Caco-2 (cell line): Measurements from ENCODE around the gene COL27A1. TPM values are rescaled to one million over a fixed set of nuclear protein-coding genes. Genes with fewer than 3 reads are reported as not detected.

Experiments used
- BruUV-seq: library from RNA; stranded (reverse); fragments of 400-500 nt; replicated peaks from 2 replicates; lab custom pipeline; 2021; lab: Mats Ljungman, UMichigan
- CTCF ChIA-PET: fragments of 300-600 bp; sonication (Branson Sonifier 250); formaldehyde crosslinking; loops from one replicate; lab custom pipeline; 2022; ENCODE audit warnings: antibody characterized with exemption; lab: Charles Lee
- POLR2A ChIA-PET: fragments of 300-600 bp; sonication (Branson Sonifier 250); formaldehyde crosslinking; loops from one replicate; lab custom pipeline; 2022; ENCODE audit warnings: antibody characterized with exemption; lab: Charles Lee
- DNase-seq, 2 experiments: peaks; one replicate each; pipeline versions ENCODE4 v3.0.0 to v3.0.0-alpha.2; 2020 to 2022
- H3K27me3 ChIP-seq: replicated peaks from 2 replicates; pipeline ENCODE4 v1.6.0; 2011; ENCODE audit warnings: low read length; ENCODE audit not compliant: control insufficient read depth, insufficient read depth
- H3K36me3 ChIP-seq: 2 replicates; pipeline ENCODE4 v1.5.1; 2011; ENCODE audit warnings: low read length; ENCODE audit not compliant: control insufficient read depth, insufficient read depth
- H3K4me1 ChIP-seq: fragments of 250-450 bp; sonication (Bioruptor Pico); 2 replicates; pipeline ENCODE4 v1.5.1; 2020; ENCODE audit warnings: mild to moderate bottlenecking
- H3K4me3 ChIP-seq: 2 replicates; pipeline ENCODE4 v1.5.1; 2011; ENCODE audit warnings: low read depth, mild to moderate bottlenecking, control low read depth, low read length
- H3K9me3 ChIP-seq: fragments of 250-450 bp; sonication (Bioruptor Pico); 2 replicates; pipeline ENCODE4 v1.5.1; 2020; ENCODE audit warnings: mild to moderate bottlenecking, moderate library complexity
- H3K27ac Mint-ChIP-seq: one replicate; pipeline ENCODE4 v1.8.0; 2022; ENCODE audit warnings: mixed read lengths; ENCODE audit not compliant: unreplicated experiment
- H3K27me3 Mint-ChIP-seq: one replicate; pipeline ENCODE4 v1.8.0; 2022; ENCODE audit warnings: mixed read lengths; ENCODE audit not compliant: insufficient read depth, unreplicated experiment
- H3K36me3 Mint-ChIP-seq: one replicate; pipeline ENCODE4 v1.8.0; 2022; ENCODE audit warnings: mild to moderate bottlenecking, mixed read lengths; ENCODE audit not compliant: insufficient read depth, unreplicated experiment
- H3K4me1 Mint-ChIP-seq: one replicate; pipeline ENCODE4 v1.8.0; 2022; ENCODE audit warnings: low read depth, mixed read lengths; ENCODE audit not compliant: unreplicated experiment
- H3K4me3 Mint-ChIP-seq: one replicate; pipeline ENCODE4 v1.8.0; 2022; ENCODE audit warnings: mild to moderate bottlenecking, moderate library complexity, mixed read lengths; ENCODE audit not compliant: unreplicated experiment
- H3K9me3 Mint-ChIP-seq: one replicate; pipeline ENCODE4 v1.8.0; 2022; ENCODE audit warnings: mixed read lengths; ENCODE audit not compliant: unreplicated experiment
- intact Hi-C: fragments of 100-400 bp; cut with micrococcal nuclease; formaldehyde crosslinking; loops from one replicate; pipeline ENCODE4 v1.10.0; 2022; ENCODE audit not compliant: unreplicated experiment
- total RNA-seq: library from RNA; stranded (reverse); gene quantifications from 2 replicates; pipeline ENCODE4 v1.2.3, GENCODE V29; 2022
- TF ChIP-seq, protein P1 (sequence below), 2 experiments: fragments of 200-600 bp in 1 of 2; IDR thresholded peaks; 1 replicate in 1 of 2; 2 replicates in 1 of 2; pipeline versions ENCODE4 v1.5.1 to v1.8.0; 2011 to 2022; ENCODE audit warnings: antibody characterized with exemption in 1 of 2, control low read depth in 1 of 2, inconsistent platforms in 1 of 2, low read depth in 1 of 2, low read length in 1 of 2, mild to moderate bottlenecking in 1 of 2, moderate library complexity in 1 of 2; ENCODE audit not compliant: insufficient read depth in 1 of 2, severe bottlenecking in 1 of 2, unreplicated experiment in 1 of 2

COL27A1 gene
- total RNA-seq, 1 experiment from 2014 or later = 31.1 TPM

DNA sequence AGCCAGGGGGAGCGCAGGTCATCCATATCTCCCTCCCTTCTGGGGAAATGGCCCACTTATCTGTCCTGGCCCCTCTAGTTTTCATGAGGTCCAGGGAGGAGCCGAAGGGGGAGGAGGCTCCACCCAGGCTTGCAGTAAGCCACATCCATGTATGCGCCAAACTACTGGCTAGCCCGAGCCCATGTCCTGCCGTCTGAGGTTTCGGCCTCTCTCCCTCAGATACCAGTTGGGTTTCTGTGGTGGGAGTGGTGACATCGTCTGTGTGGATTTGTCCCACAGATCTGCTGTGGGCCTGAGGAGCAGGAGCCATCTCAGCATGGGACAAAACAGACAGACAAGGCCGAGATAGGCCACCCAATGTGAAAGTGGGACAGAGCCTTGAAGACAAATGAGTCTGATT lies 89.2 kb downstream of the COL27A1 start:
- no peaks in the 10 kb centered on the region for H3K4me1 Mint-ChIP-seq
- no TSS peak for BruUV-seq

DNA sequence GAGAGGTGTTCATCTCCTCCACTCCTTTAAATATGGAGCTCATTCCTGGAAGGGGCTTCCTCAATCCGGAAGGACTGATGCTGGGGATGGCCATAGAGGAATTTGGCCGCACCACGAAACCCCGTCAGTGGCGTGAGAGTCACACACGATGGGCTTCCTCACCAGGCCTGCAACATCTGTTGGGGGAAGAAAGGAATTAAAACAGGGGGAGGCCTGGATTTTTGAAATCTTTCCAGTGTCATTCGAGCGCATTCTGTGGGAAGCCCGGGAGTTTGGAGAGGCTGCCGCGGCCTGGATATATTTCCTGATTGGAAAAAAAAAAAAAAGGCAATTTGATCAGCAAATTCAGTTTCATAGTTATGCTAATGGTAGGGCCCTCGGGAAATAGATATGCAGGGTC lies 91.2 kb downstream of the COL27A1 start:
- TF ChIP-seq, protein P1, sequence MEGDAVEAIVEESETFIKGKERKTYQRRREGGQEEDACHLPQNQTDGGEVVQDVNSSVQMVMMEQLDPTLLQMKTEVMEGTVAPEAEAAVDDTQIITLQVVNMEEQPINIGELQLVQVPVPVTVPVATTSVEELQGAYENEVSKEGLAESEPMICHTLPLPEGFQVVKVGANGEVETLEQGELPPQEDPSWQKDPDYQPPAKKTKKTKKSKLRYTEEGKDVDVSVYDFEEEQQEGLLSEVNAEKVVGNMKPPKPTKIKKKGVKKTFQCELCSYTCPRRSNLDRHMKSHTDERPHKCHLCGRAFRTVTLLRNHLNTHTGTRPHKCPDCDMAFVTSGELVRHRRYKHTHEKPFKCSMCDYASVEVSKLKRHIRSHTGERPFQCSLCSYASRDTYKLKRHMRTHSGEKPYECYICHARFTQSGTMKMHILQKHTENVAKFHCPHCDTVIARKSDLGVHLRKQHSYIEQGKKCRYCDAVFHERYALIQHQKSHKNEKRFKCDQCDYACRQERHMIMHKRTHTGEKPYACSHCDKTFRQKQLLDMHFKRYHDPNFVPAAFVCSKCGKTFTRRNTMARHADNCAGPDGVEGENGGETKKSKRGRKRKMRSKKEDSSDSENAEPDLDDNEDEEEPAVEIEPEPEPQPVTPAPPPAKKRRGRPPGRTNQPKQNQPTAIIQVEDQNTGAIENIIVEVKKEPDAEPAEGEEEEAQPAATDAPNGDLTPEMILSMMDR (IDR thresholded peaks at IDR 0.05; ENCODE audit: insufficient read depth in 1 of 2, low read depth in 1 of 2, low read length in 1 of 2, severe bottlenecking in 1 of 2, unreplicated experiment in 1 of 2) = no peak
- Histone ChIP-seq H3K36me3 (no peaks in the 10 kb centered on the region; the same call in 1 of the 2 replicates), H3K4me3 (no peak overlapping the region), H3K27me3 (no peaks in the 10 kb centered on the region), H3K4me1 (no peaks in the 10 kb centered on the region), H3K9me3 (no peaks in the 10 kb centered on the region)
- Mint-ChIP-seq H3K4me3 (no peak overlapping the region), H3K36me3 (peaks cover 10% of the 10 kb centered on the region), H3K4me1 (no peaks in the 10 kb centered on the region), H3K9me3 (no peaks in the 10 kb centered on the region), H3K27me3 (no peaks in the 10 kb centered on the region), H3K27ac (no peak overlapping the region)
- POLR2A ChIA-PET = no interaction called here
- CTCF ChIA-PET = no interaction called here
- intact Hi-C loops = no loop called here
- DNase-seq = no peak
- BruUV-seq = no TSS peak

More for the DNA sequence above, 89.2 kb downstream of the COL27A1 start:
- TF ChIP-seq, protein P1 (IDR thresholded peaks at IDR 0.05; ENCODE audit: insufficient read depth in 1 of 2, low read depth in 1 of 2, low read length in 1 of 2, severe bottlenecking in 1 of 2, unreplicated experiment in 1 of 2) = no peak
- DNase-seq = no peak
- H3K9me3 ChIP-seq = no peaks in the 10 kb centered on the region
- no peaks in the 10 kb centered on the region for H3K9me3 Mint-ChIP-seq
- H3K36me3 ChIP-seq = peaks cover 2% of the 10 kb centered on the region; the same call in 1 of the 2 replicates
- H3K4me3 Mint-ChIP-seq = no peak overlapping the region
- H3K27me3 Mint-ChIP-seq = no peaks in the 10 kb centered on the region
- POLR2A ChIA-PET = no interaction called here
- no peak overlapping the region for H3K4me3 ChIP-seq
- H3K27me3 ChIP-seq = no peaks in the 10 kb centered on the region
- H3K36me3 Mint-ChIP-seq = peaks cover 10% of the 10 kb centered on the region
- intact Hi-C loops = no loop called here
- no peak overlapping the region for H3K27ac Mint-ChIP-seq
- H3K4me1 ChIP-seq = no peaks in the 10 kb centered on the region
- CTCF ChIA-PET = interaction anchor here (1.8 kb wide), 1 partner anchor 136 kb away, joined by 8 read pairs; no protein-coding TSS in a partner anchor

DNA sequence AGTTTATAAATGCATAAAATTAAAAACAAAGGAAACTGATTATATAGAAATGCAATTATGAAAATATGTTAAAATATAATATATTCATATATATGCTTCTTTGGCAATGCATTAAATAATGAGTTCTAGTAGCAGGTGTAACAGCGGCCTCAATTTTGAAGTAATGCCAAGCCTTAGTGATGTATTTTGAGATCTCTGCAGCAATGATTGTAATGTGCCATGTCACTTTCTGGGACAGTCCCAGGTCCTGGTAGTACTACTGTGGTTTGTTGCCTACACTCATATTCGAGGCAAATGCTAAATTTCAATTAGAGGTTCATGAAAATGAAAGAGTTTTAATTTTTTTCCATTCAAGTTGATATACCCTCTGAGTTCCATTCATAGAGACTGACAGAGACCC lies 91.7 kb downstream of the COL27A1 start:
- Mint-ChIP-seq H3K36me3 (peaks cover 10% of the 10 kb centered on the region), H3K4me1 (no peaks in the 10 kb centered on the region), H3K27me3 (no peaks in the 10 kb centered on the region), H3K4me3 (no peak overlapping the region), H3K9me3 (no peaks in the 10 kb centered on the region), H3K27ac (no peak overlapping the region)
- POLR2A ChIA-PET = no interaction called here
- H3K27me3 ChIP-seq = no peaks in the 10 kb centered on the region
- CTCF ChIA-PET = no interaction called here
- intact Hi-C loops = no loop called here
- H3K36me3 ChIP-seq = no peaks in the 10 kb centered on the region; the same call in 1 of the 2 replicates
- H3K4me1 ChIP-seq = no peaks in the 10 kb centered on the region
- H3K4me3 ChIP-seq = no peak overlapping the region
- no peak for DNase-seq
- TF ChIP-seq, protein P1 (IDR thresholded peaks at IDR 0.05; ENCODE audit: insufficient read depth in 1 of 2, low read depth in 1 of 2, low read length in 1 of 2, severe bottlenecking in 1 of 2, unreplicated experiment in 1 of 2) = no peak
- no peaks in the 10 kb centered on the region for H3K9me3 ChIP-seq
- BruUV-seq = no TSS peak
